HepG2 (cell line): ENCODE measurements around the gene CNTD1. TPM values are rescaled to one million over a fixed set of nuclear protein-coding genes. Genes with fewer than 3 reads are reported as not detected.
A peak's percentile ranks its signal among the peaks of the same experiment; 100 is the strongest.

Source experiments
- ARID4A ChIP-seq: sonication (generic); formaldehyde crosslinking; IDR thresholded peaks from 2 replicates; pipeline ENCODE4 v1.5.0; 2020; ENCODE audit warnings: mild to moderate bottlenecking, missing genetic modification reagents, borderline replicate concordance
- CHCHD3 ChIP-seq: sonication (generic); formaldehyde crosslinking; IDR thresholded peaks from 2 replicates; pipeline ENCODE4 v1.8.0; 2022; ENCODE audit warnings: mild to moderate bottlenecking, missing genetic modification reagents, moderate library complexity
- CSRNP1 ChIP-seq: sonication (generic); formaldehyde crosslinking; IDR thresholded peaks from 2 replicates; pipeline ENCODE4 v1.8.1; 2023; ENCODE audit warnings: mild to moderate bottlenecking, missing genetic modification reagents
- EP300 ChIP-seq, 3 experiments: sonication (generic) in 1 of 3; formaldehyde crosslinking in 1 of 3; IDR thresholded peaks; 2 replicates each; pipeline versions ENCODE4 v1.5.1 to v1.6.1; 2011 to 2020; ENCODE audit warnings: low read depth in 2 of 3, low read length in 2 of 3, borderline replicate concordance in 1 of 3, improper control_type of control experiment in 1 of 3, mild to moderate bottlenecking in 1 of 3, missing genetic modification reagents in 1 of 3, moderate library complexity in 1 of 3
- GABPB1 ChIP-seq: IDR thresholded peaks from 2 replicates; pipeline ENCODE4 v1.6.1; 2016; ENCODE audit warnings: mild to moderate bottlenecking, missing genetic modification reagents, moderate library complexity, missing compliant biosample characterization
- IKZF1 ChIP-seq: fragments of 450-650 bp; IDR thresholded peaks from 2 replicates; pipeline ENCODE4 v1.7.1; 2016
- IRX3 ChIP-seq: sonication (generic); formaldehyde crosslinking; IDR thresholded peaks from 2 replicates; pipeline ENCODE4 v1.8.1; 2023; ENCODE audit warnings: mild to moderate bottlenecking, low read depth, missing genetic modification reagents, borderline replicate concordance
- KDM6A ChIP-seq: IDR thresholded peaks from 2 replicates; pipeline ENCODE4 v1.6.1; 2016; ENCODE audit warnings: low read depth
- MED1 ChIP-seq: sonication (generic); formaldehyde crosslinking; IDR thresholded peaks from 2 replicates; pipeline ENCODE4 v1.4.0; 2020; ENCODE audit warnings: missing genetic modification reagents
- MXI1 ChIP-seq: IDR thresholded peaks from 3 replicates; pipeline ENCODE4 v1.6.1; 2012; ENCODE audit warnings: low read depth, low read length, inconsistent platforms, borderline replicate concordance
- PAWR ChIP-seq: sonication (generic); formaldehyde crosslinking; IDR thresholded peaks from 2 replicates; pipeline ENCODE4 v1.4.0; 2020; ENCODE audit warnings: missing genetic modification reagents, mild to moderate bottlenecking, borderline replicate concordance
- TBX2 ChIP-seq: sonication (generic); formaldehyde crosslinking; IDR thresholded peaks from 2 replicates; pipeline ENCODE4 v1.5.0; 2020; ENCODE audit warnings: missing genetic modification reagents, mild to moderate bottlenecking, borderline replicate concordance
- TCF7 ChIP-seq: sonication (generic); IDR thresholded peaks from 2 replicates; pipeline ENCODE4 v1.6.1; 2016; ENCODE audit warnings: antibody characterized with exemption, low read depth
- ZBTB14 ChIP-seq: sonication (generic); formaldehyde crosslinking; IDR thresholded peaks from 2 replicates; pipeline ENCODE4 v1.4.0; 2020; ENCODE audit warnings: missing genetic modification reagents
- ZNF17 ChIP-seq: sonication (generic); formaldehyde crosslinking; IDR thresholded peaks from 2 replicates; pipeline ENCODE4 v1.5.0; 2020; ENCODE audit warnings: mild to moderate bottlenecking, missing genetic modification reagents
- ZNF644 ChIP-seq: IDR thresholded peaks from 2 replicates; pipeline ENCODE4 v1.6.1; 2016; ENCODE audit warnings: low read depth
- ZNF83 ChIP-seq: sonication (generic); formaldehyde crosslinking; IDR thresholded peaks from 2 replicates; pipeline ENCODE4 v1.4.0; 2020; ENCODE audit warnings: missing genetic modification reagents, mild to moderate bottlenecking, borderline replicate concordance
- polyA plus RNA-seq, 8 experiments: library from polyadenylated mRNA; depleted of rRNA in 3 of 8; stranded (reverse) in 7 of 8; unstranded in 1 of 8; fragments of >200 nt; fragmentation: Illumina TruSeq in 4 of 8; extraction: Trizol in 4 of 8; gene quantifications; 2 replicates each; pipeline versions ENCODE4 v1.2.1 to v1.2.3, GENCODE V29; 2011 to 2016; ENCODE audit warnings: low read depth in 4 of 8, missing spikeins in 1 of 8, mixed read lengths in 1 of 8; ENCODE audit not compliant: insufficient read depth in 1 of 8
- total RNA-seq, 5 experiments: library from RNA; depleted of rRNA; stranded (reverse); fragments of >200 nt; fragmentation: Illumina TruSeq; extraction: Trizol; gene quantifications; 2 replicates each; pipeline ENCODE4 v1.2.3, GENCODE V29; 2016; ENCODE audit warnings: low read depth in 1 of 5
- TF ChIP-seq, protein P1 (sequence below): sonication (generic); formaldehyde crosslinking; IDR thresholded peaks from 2 replicates; pipeline ENCODE4 v1.9.0; 2022; ENCODE audit warnings: low read depth, missing genetic modification reagents
- TF ChIP-seq, protein P2 (sequence below): sonication (generic); formaldehyde crosslinking; conservative IDR thresholded peaks from 2 replicates; pipeline ENCODE4 v1.8.1; 2023; ENCODE audit warnings: missing genetic modification reagents

Gene CNTD1
- total and polyA plus RNA-seq, 2 of the 13 experiments (the other 11 are each of a cell fraction or from before 2014, with no cell fraction given) = 0.11 to 0.15 TPM

DNA sequence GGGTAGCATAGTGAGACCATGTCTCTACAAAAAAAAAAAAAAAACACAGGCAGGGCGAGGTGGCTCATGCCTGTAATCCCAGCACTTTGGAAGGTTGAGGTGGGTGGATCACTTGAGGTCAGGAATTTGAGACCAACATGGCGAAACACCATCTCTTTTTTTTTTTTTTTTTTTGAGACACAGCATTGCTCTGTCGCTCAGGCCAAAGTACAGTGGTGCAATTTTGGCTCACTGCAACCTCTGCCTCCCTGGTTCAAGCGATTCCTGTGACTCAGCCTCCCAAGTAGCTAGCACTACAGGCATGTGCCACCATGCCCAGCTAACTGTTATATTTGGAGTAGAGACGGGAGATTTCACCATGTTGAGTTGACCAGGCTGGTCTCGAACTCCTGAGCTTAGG is 32.5 kb upstream of the CNTD1 start (continued):
- TF ChIP-seq IRX3 (CRISPR knock-in tag) (no peak), TBX2 (no peak), ZBTB14 (CRISPR knock-in tag) (no peak), ZNF644 (CRISPR knock-in tag) (0 out of 2 replicates have a peak, but pooled peaks have one; percentile 10), GABPB1 (CRISPR knock-in tag) (peak; percentile 27; the same call in 1 of the 2 replicates), EP300 (IDR thresholded peaks at IDR 0.05; ENCODE audit: low read depth in 2 of 2, low read length in 2 of 2) (peak in 1 of 2 experiments; percentile 46; a peak in 1 of 4 replicates), EP300 (CRISPR knock-in tag; IDR thresholded peaks at IDR 0.05; ENCODE audit: borderline replicate concordance) (no peak), TCF7 (no peak), CHCHD3 (no peak), PAWR (CRISPR knock-in tag) (no peak), MED1 (CRISPR knock-in tag) (0 out of 2 replicates have a peak, but pooled peaks have one; percentile 34), CSRNP1 (CRISPR knock-in tag) (no peak), MXI1 (no peak), KDM6A (CRISPR knock-in tag) (0 out of 2 replicates have a peak, but pooled peaks have one; percentile 33), ZNF83 (CRISPR knock-in tag) (no peak), ARID4A (peak; percentile 23; the same call in 1 of the 2 replicates), ZNF17 (CRISPR knock-in tag) (no peak), IKZF1 (no peak)
- TF ChIP-seq, protein P1, sequence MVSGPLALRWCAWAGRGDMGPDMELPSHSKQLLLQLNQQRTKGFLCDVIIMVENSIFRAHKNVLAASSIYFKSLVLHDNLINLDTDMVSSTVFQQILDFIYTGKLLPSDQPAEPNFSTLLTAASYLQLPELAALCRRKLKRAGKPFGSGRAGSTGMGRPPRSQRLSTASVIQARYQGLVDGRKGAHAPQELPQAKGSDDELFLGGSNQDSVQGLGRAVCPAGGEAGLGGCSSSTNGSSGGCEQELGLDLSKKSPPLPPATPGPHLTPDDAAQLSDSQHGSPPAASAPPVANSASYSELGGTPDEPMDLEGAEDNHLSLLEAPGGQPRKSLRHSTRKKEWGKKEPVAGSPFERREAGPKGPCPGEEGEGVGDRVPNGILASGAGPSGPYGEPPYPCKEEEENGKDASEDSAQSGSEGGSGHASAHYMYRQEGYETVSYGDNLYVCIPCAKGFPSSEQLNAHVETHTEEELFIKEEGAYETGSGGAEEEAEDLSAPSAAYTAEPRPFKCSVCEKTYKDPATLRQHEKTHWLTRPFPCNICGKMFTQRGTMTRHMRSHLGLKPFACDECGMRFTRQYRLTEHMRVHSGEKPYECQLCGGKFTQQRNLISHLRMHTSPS (CRISPR knock-in tag) = no peak
- TF ChIP-seq, protein P2, sequence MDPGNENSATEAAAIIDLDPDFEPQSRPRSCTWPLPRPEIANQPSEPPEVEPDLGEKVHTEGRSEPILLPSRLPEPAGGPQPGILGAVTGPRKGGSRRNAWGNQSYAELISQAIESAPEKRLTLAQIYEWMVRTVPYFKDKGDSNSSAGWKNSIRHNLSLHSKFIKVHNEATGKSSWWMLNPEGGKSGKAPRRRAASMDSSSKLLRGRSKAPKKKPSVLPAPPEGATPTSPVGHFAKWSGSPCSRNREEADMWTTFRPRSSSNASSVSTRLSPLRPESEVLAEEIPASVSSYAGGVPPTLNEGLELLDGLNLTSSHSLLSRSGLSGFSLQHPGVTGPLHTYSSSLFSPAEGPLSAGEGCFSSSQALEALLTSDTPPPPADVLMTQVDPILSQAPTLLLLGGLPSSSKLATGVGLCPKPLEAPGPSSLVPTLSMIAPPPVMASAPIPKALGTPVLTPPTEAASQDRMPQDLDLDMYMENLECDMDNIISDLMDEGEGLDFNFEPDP (CRISPR knock-in tag) = 0 out of 2 replicates have a peak, but pooled peaks have one; percentile 61
